Stimulated activated CD4-positive, alpha-beta T cell treated with anti-CD3 and anti-CD28 coated beads, Interleukin-12 subunit alpha, Interleukin-12 subunit beta, amount 100 ng/mL, for 4 hours (primary cell): ENCODE results near the gene PYGB.

Source experiments
- DNase-seq: peaks from one replicate; pipeline ENCODE4 v3.0.0-alpha.2; 2020

The PYGB gene

DNA sequence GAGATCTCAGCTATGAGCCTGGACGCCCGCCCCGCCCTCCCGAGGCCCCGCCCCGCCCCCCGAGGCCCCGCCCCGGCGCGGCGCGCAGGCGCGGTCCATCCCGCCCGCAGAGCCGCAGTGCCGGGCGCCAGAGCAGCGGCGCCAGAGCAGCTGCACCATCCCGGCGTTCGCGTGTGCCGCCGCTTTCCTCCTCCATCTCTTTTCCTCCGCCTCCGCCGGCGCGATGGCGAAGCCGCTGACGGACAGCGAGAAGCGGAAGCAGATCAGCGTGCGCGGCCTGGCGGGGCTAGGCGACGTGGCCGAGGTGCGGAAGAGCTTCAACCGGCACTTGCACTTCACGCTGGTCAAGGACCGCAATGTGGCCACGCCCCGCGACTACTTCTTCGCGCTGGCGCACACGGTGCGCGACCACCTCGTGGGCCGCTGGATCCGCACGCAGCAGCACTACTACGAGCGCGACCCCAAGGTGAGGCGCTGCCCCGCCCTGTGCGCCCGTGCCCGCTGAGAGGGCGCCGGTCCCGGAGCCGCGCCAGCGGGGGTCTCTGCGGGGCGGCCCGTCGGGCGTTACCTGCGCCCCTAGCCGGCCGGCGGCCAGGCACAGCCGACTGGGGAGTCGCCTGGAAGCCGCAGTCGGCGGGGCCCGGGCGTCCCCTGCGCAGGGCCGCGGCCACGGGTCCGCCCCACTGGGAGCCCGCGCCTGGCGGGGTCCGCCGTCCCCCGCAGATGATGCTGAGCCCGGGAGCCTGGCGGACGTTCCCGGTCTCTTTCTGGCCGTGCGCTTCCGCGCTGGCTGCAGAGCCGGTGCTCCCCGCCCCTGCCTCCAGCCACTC, at the start of gene PYGB:
Gene PYGB (plus strand): TSS at position 130 of the 830 bp plus-strand sequence. CDS start 94 bp downstream, at position 224.
- peak; percentile 73 for DNase-seq

DNA sequence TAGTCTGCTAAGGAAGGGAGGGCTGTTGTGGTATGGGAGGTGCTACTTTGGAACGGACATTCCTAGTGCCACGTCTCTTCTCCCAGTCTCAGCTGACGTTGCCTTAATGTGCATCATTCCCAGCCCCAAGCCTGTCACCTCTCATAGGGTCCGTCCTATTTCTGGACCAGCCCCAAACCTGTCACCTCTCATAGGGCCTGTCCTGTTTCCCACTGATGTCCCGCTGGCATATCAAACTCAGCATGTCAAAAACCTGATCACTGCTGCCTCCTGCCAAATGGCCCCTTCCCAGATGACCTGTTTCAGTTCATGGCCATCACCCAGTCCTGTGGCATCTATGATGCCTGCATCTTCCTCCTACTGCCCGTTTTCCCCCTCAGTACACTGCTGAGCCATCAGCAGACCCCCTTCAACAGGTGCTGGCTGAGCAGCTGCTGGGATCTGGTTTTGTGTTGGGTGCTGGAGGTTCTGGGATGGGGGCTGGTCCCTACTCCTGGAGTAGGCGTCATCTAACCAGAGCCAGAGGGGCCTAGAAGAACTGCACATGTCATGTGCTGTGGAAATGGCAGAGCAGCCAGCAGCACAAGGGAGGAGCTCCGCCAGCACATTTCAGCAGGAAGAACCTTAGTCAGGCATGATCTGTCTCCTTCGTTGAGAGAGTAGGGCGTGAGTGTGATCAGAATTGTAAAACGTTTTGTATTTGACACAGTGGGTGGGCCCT, 49.1 kb upstream of the PYGB start:
- DNase-seq: no peak

DNA sequence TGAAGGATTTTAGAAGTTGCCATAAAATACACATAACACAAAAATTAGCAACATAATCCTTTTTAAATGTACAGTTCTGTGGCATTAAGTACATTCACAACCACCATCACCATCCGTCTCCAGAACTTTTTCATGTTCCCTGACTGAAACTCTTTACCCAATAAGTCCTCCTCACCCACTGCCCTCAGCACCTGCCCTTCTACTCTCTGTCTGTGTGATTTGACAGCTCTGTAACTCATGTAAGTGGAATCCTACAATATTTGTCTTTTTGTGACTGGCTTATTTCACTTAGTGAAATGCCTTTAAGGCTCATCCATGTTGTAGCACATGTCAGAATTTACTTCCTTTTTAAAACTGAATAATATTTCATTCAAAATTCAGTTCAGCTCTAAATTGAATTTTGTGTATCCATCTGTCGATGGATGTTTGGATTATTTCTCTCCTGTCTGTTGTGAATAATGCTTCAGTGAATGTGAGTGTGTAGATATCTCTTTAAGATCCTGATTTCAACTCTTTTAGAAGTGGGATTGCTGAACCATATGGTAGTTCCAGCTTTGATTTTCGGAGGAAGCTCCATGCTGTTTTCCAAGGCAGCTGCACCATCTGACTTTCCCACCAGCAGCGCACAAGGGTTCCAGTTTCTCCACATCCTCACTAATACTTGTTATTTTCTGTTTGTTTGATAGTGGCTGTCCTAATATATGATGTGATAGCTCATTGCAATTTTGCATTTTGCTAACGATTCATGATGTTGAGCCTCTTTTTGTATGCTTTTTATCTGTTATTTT, 48.2 kb upstream of the PYGB start:
- DNase-seq: no peak

DNA sequence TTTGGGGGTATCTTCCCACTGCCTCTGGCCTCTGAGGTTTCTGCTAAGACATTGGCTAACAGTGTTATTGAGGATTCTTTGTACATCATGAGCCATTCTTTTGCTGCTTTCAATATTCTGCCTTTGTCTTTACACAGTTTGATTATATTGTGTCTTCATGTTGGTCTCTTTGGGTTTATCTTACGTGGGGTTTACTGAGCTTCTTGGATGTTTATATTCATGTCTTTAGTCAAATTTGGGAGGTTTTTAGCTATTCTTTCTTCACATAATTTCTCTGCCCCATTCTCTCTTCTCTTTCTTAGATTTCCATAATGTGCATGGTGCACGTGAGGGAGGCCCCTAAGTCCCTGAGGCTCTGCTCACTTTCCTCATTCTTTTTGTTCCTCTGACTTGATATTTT, 44.8 kb upstream of the PYGB start:
- DNase-seq: no peak

DNA sequence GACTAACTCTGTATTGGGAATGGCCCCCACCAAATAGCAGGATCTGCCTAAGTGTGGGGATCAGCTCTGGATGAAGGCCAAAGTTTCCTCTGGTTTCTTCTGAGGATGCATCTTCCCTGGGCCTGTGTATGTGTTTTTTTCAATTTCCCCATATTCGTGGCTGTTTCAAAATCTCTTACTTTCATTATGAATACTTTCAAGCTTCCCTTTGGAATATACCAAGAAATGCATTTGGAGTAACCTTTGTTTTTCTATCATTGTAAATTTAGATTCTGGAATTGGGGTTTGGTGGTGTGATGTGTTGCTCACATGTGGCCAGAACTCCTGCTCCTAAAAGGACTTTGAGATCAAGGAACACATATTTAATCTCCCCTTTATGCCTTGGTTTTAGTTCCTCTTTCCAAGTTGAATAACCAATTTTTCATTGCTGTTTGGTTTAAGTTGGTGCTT, 44.0 kb upstream of the PYGB start:
- no peak for DNase-seq

DNA sequence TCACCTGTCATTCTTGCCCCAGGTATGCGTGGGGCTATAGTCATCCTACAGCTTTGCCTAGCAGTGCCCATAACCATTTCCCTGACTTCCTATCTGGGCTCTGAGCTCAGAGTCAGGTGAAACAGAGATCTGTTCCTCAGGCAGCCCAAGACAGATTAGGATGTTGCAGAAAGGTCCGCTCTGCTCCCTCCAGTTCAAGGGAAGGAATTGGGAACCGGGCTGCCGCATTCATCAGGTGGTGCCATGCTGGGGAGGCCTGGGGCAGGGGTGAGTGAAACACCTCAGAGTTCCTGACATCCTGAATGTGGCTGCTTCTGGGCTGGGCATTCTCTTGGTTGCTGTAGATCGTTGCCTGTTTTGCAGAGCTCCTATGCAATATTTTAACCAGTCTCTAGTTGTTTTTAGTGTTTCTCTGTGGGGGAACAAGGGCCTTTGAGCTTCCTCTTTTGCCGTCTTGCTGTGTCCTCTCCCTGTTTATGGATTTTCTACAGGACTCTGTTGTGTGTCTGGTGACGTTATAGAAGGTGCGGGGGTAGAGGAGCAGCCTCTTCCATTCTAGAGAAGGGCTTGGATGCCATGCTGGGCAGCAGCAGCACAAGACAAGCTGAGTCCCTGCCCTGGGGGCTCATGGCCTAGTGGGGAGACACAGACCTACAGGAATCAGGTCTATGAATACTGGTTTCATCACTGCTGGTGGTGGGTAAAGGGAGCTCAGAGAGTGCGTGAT, 43.2 kb upstream of the PYGB start:
- DNase-seq: no peak

DNA sequence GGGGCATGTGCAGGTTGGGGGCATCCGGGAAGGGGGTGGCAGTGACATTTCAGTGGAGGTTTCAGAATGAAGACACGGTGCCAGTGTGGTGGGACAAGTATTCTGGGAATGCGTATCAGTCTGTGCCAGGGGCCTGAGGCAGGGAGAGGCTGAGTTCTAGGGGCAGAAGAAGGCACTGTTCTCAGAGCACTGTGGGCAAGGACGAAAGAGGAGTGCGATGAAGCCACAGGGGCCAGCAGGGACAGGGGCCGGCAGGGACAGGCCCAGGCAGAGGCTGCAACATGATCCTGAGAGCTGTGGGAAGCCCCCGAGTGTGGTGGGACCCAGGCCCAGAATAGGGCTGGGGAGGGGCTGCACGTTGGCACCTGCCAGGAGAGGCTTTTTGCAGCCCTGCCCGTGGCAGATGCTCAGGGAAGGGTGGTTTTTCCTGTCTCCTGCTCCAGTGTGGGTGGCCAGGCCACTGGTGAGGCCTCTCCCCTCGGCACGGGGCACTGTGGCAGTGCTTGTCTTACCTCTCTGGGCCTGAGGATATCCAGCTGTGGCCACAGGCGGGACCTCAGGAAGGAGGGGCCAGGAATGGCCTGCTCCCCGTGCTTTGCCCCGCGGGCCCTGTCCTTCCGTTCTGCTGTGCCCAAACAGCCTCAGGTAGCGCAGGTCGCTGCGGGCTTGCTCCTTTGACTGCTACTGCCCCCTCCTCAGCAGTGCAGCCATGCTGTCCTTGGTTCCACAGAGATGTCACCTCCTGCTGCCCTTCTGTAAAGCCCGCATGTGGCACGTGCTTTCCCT, 42.4 kb upstream of the PYGB start:
- no peak for DNase-seq

DNA sequence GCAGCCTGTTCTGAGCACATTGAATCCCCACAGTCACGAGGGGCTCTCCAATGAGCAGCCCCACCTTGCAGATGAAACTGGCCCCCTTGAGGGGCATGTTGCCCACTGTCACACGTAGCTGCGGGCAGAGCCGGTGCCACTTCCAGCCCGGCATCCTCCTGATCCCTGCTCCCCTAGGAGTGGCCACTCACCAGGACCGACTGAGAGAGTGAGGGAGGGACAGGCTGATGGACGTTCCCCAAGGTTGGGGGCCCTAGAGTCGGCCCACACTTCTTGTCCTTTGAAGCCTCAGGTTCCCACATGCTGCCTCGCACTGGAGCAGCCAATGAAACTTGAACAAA, 41.9 kb upstream of the PYGB start:
- no peak for DNase-seq

DNA sequence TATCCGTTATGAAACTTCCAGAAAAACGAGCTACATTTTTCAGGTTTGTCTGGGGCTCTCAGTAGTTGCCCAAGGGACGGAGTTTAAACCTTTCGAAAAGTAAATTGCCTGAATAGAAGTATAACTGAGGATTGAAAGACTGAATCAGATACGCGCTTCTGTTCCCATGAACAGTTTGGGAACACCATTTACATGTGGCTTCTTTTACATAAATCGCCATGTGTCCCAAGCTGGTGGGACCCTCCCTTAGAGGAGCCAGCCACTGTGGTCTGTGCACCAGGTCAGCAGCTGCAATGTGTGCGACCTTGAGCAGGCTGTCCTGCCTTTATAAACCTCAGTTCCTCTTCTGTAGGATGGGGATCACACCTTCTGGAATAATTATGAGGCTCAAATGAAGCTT, 41.3 kb upstream of the PYGB start:
- DNase-seq: no peak

DNA sequence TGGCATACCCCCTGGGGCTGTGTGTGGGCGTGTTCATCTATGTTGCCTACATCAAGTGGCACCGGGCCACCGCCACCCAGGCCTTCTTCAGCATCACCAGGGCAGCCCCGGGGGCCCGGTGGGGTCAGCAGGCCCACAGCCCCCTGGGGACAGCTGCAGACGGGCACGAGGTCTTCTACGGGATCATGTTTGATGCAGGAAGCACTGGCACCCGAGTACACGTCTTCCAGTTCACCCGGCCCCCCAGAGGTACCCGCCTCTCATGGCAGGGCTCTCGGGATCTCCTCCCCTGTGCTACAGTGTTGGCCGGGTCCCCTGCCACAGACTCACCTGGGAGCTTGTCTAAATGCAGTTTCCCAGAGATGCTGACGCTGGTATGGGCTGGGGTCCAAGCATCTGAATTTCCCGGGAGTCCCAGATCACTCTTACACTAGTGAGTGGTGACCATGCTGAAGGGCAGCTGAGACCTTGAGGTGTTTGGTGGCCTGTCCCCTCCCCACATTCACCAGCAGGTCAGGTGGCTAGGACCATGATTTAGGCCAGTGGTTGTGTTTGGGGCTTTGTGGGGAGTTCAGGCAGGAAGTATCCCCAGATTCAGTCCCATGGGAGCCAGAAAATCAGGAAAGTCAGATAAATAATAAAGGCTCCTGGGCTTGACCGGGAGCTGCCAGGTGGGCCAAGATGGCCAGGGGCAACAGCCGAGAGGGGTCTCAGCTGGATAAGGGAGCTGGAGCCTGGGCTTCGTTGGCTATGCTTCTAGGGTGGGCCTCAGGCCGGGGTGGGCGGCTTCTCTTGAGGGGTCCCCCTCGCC, 40.5 kb upstream of the PYGB start:
- no peak for DNase-seq

DNA sequence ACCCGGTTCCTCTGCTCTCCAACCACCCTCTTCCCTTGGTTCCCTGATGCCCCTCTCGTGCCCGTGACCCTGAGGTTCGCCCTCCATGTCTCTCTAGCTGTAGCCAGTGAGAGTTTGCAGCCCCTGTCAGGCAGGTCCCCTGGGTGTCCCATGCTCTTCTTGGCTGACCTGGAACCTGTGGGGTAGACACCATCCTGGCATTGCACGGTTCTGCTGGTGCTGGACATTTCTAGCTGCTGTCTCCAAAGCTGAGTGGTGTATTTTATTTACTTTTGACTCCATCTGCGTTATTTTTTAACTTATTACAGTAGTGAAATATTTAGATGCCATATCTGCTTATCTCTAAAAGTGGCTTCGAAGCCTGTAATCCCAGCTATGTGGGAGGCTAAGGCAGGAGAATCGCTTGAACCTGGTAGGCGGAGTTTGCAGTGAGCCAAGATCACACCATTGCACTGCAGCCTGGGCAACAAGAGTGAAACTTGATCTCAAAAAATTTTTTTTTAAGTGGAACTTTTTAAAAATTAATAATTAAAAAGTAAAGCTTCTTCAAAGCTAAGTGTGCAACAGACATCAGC, 39.8 kb upstream of the PYGB start:
- no peak for DNase-seq

DNA sequence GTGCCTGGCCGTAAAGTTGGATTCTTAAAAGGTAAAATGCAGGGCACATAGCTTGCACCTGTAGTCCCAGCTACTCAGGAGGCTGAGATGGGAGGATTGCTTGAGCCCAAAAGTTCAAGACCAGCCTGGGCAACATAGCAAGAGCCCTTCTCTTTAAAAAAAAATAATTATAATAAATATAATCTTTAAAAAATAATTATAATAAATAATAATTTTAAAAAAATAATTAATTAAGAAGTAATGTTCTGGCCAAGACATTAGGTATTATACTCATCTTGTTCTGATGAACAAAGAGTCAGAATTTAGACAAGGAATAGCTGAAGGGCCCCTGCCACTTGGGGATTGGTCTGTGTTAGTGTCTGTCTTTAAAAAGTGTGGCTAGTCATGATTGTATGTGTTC, 38.5 kb upstream of the PYGB start:
- DNase-seq: no peak

DNA sequence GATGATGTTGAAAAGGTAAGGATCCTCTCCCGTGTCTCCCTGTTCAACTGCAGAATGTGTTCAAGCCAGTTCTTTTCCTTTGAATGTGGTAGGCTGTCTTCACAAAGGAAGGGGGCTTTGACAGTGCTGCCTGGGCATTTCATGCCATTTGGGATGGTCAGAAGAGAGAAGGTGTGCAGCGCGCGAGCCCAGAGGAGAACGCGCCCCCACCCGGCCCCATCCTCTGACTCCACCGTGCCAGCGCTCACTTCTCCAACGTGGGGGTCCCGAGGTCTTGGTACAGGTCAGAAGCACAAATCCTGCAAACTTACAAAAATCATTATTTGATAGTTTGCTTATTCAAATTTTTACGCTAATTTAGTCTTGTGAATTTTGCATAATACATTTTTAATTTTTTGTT, 38.0 kb upstream of the PYGB start:
- no peak for DNase-seq

DNA sequence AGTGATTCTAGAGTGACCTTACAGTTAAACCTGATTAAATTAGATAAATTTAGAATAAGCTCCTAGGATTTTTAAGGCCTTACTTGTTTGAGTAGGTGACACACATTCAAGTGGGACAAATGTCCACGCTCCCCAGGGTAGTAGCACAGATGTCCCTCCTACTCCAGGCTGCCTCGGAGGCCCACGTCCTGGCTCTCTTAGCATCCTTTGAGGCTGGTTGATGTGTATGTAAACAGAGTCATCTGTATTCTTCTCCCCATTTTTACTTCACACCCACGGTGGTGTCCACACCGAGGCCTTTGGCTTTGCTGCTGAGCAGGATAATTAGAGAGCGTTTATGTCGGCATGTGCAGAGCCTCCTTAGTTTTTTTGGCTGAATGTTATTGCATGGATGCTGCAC, 36.6 kb upstream of the PYGB start:
- DNase-seq: no peak

DNA sequence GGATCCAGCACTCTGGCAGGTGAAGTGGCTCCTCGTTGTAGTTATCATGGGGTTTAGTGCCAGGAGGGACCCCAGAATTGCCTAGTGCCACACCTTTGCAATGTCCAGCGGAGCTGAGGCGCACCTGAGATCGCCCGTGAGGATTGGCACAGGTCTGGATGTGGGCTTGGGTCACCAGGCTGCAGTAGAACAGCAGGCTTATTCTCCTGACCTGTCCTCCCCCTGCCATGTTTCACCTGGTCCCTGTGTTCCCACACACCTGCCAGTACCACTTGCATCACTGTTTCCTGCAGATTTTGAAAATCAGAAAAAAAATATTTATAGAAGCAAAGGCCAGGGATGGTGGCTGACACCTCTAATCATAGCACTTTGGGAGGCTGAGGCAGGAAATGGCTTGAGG, 35.6 kb upstream of the PYGB start:
- DNase-seq: no peak

DNA sequence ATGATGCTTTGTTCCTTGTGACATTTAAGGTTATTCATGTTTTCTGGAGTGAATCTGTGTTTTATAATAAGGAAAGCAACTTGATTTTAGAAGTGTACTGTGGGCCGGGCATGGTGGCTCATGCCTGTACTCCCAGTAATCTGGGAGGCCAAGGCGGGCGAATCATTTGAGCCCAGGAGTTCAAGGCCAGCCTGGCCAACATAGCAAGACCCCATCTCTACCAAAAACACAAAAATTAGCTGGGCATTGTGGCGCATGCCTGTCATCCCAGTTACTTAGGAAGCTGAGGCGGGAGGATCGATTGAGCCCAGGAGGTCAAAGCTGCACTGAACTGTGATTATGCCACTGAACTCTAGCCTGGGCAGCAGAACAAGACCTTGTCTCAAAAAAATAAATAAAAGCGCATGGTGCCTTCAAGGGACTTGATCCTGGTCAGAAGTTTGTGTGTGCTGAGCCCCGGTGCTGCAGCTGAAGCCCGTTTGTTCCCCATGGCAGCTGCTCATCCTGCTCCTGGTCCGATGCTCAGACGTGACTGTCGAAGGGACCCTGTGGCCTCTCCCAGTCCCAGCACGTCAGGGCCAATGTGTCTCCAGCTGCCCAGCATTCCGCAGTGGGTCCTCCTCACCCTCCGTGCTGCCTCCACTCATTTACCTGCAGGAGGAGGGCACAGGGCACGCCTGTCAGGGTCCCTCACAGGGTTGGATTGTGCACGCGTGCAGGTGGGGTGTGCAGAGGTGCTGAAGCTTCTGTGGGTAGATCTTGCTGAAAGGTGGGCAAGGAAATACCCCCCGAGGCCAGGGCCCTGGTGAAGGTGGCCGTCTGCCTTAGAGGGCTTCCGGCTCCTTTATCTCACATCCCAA, 34.1 kb upstream of the PYGB start:
- DNase-seq: no peak

DNA sequence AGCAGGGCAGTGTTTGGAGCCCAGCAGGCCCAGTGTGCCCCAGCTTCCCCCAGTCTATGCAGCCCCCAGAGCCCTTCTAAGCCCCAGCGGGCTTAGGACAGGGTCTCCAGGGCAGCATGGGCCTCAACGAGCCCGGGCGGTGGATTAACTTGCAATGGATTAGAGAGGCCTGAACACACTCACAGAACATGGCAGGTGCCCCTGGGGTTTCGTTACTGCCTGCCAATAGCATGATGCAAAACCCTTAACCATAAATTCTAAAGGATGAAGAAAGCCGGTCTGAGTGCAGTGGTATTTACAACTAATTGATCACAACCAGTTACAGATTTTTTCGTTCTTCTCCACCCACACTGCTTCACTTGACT, 33.5 kb upstream of the PYGB start:
- DNase-seq: no peak

DNA sequence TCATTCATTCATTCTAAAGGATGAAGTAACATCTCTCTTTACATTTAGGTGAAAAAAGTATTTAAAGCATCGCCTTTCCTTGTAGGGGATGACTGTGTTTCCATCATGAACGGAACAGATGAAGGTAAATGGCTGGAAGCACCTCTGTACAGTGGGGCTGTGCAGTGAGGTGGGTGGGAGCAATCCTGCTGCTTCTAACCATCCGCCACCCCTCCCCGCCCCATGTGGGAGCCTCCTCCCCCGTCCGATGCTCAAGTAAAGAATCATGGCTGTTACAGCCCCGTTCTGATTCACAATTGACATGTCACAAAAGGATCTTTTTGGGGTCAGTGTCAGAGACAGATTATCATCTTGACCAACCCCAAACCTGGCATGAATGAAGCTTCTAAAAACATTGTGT, 33.1 kb upstream of the PYGB start:
- no peak for DNase-seq

DNA sequence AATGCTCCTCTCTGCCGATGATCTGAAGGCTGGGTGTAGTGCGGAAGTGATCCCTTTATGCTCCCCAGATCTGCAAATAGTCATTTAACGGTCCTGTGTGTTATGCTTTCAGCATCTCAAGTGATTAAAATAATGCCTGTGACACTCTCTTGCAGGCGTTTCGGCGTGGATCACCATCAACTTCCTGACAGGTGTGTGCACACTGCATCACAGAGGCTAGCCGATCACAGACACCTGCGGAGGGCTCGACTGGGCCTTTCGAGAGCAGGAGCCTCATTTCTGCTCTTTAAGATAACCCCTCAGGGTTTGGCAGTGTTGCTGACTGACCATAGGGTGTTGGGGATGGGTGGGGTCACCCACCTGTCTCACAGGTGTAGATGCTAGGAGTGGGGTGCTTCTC, 32.4 kb upstream of the PYGB start:
- DNase-seq: no peak
